Neural crest cell (in vitro differentiated cells): ENCODE measurements around the gene SERPINE3. TPM values are rescaled to one million over a fixed set of nuclear protein-coding genes. Genes with fewer than 3 reads are reported as not detected.

ENCODE experiments used
- DNase-seq: peaks from one replicate; pipeline ENCODE4 v3.0.0; 2021; ENCODE audit warnings: low read depth, mixed read lengths, low spot score
- H3K27ac Mint-ChIP-seq: one replicate; pipeline ENCODE4 v1.8.0; 2021; ENCODE audit warnings: mild to moderate bottlenecking, mixed read lengths; ENCODE audit not compliant: unreplicated experiment
- H3K27me3 Mint-ChIP-seq: 2 replicates; pipeline ENCODE4 v1.8.0; 2021; ENCODE audit warnings: low read depth, mild to moderate bottlenecking, mixed read lengths
- H3K36me3 Mint-ChIP-seq: 2 replicates; pipeline ENCODE4 v1.8.0; 2021; ENCODE audit warnings: low read depth, mild to moderate bottlenecking, mixed read lengths
- H3K4me1 Mint-ChIP-seq: 2 replicates; pipeline ENCODE4 v1.8.0; 2021; ENCODE audit warnings: mixed read lengths
- H3K4me3 Mint-ChIP-seq: one replicate; pipeline ENCODE4 v1.8.0; 2021; ENCODE audit warnings: mild to moderate bottlenecking, mixed read lengths
- H3K9me3 Mint-ChIP-seq: 2 replicates; pipeline ENCODE4 v1.8.0; 2021; ENCODE audit warnings: mixed read lengths
- long read RNA-seq: library from polyadenylated mRNA; unstranded; transcript quantifications from one replicate; pipeline ENCODE4 v2.0.0, GENCODE V29; 2020
- total RNA-seq: library from RNA; stranded (reverse); gene quantifications from 2 replicates; pipeline ENCODE4 v1.2.1, GENCODE V29; 2021
- TF ChIP-seq, protein P1 (sequence below): fragments of 200-600 bp; sonication (generic); conservative IDR thresholded peaks from 2 replicates; pipeline ENCODE4 v1.5.0; 2021; ENCODE audit warnings: antibody characterized with exemption, mild to moderate bottlenecking

SERPINE3 gene
- not detected in 2 replicates for total RNA-seq
- long read RNA-seq, partial matches to known transcripts: 0 of 2 reads
- long read RNA-seq, other reads (novel, unspliced or antisense): 2 of 2 reads

DNA sequence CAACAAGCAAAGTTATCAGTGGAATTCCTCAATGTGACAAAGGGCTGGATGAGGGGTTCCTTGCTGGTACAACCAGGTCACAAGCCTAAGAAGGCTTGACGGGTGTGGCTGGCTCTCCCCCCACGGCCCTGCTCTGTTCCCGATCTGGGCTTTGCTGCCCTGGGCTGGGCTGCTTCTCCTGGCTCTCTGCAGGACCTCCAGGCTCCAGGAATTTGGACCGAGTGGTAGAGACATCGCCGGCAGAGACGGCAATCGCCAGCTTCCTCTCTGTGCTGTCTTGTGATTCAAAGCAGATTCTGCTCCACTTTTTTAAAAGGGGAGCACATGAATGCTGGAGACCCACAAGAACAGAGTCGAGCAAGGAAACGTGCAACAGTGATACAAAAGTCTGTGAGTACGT lies at the start of gene SERPINE3:
Gene SERPINE3 (plus strand): TSS at position 338 of the 400 bp plus-strand sequence. CDS start 1,401 bp downstream, outside the sequence.
- TF ChIP-seq, protein P1, sequence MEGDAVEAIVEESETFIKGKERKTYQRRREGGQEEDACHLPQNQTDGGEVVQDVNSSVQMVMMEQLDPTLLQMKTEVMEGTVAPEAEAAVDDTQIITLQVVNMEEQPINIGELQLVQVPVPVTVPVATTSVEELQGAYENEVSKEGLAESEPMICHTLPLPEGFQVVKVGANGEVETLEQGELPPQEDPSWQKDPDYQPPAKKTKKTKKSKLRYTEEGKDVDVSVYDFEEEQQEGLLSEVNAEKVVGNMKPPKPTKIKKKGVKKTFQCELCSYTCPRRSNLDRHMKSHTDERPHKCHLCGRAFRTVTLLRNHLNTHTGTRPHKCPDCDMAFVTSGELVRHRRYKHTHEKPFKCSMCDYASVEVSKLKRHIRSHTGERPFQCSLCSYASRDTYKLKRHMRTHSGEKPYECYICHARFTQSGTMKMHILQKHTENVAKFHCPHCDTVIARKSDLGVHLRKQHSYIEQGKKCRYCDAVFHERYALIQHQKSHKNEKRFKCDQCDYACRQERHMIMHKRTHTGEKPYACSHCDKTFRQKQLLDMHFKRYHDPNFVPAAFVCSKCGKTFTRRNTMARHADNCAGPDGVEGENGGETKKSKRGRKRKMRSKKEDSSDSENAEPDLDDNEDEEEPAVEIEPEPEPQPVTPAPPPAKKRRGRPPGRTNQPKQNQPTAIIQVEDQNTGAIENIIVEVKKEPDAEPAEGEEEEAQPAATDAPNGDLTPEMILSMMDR: no peak
- no peak within 1 kb of the TSS for H3K27ac Mint-ChIP-seq
- no peaks in the 10 kb centered on the region for H3K36me3 Mint-ChIP-seq
- peaks cover 27% of the 10 kb centered on the region for H3K27me3 Mint-ChIP-seq
- H3K4me1 Mint-ChIP-seq: no peaks in the 10 kb centered on the region
- no peak for DNase-seq
- no peak within 1 kb of the TSS for H3K4me3 Mint-ChIP-seq
- no peaks in the 10 kb centered on the region for H3K9me3 Mint-ChIP-seq

DNA sequence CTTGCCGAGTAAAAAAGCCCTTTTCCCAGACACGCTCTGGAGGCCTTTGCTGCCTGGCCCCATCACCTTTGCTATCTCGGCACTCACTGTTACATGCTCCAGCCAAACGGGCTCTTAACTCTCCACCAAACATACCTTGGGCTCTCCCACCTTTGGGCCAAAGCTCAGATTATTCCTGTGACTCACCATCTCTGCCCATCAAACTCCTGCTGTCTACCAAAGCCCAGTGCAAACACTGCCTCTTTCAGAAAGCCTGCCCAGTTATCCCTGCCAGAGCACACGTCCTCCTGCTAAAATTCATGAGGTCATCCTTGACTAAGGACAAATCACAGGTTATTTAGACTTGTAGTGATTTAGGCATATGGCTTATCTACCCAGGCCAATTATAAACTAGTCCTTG lies 48.1 kb upstream of the SERPINE3 start:
- no peak for DNase-seq
- Mint-ChIP-seq H3K36me3 (no peaks in the 10 kb centered on the region), H3K27ac (no peak overlapping the region), H3K9me3 (no peaks in the 10 kb centered on the region), H3K4me1 (no peaks in the 10 kb centered on the region), H3K4me3 (no peak overlapping the region), H3K27me3 (no peaks in the 10 kb centered on the region)
- TF ChIP-seq, protein P1: no peak

DNA sequence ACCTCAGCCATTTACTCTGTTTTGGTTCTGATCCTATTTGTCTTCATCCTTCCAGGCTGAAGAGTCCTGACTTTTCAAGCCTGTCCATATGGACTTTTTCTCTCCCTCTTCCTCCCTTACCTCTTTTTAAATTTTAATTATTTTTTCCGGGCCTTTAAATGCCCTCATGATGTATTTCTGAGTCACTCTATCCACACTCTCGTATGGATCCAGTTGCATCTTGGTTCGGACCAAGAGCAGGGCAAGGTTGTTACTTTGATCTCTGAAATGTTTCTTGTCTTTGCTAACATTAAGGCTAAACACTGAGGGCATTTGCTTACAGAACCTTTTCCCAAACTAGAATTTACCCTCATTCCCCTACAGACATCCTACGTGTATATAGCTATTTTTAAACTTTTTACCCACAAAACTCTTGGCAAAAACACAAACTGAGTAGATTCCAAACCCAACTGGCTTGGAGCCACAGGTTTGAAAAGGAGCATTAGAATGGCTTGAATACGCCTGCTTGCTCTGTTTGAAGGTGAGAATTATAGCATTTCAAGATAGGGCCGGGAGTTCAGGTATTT lies 47.4 kb upstream of the SERPINE3 start:
- H3K27ac Mint-ChIP-seq: no peak overlapping the region
- no peak for DNase-seq
- no peaks in the 10 kb centered on the region for H3K4me1 Mint-ChIP-seq
- no peaks in the 10 kb centered on the region for H3K27me3 Mint-ChIP-seq
- H3K4me3 Mint-ChIP-seq: no peak overlapping the region
- TF ChIP-seq, protein P1: no peak
- no peaks in the 10 kb centered on the region for H3K36me3 Mint-ChIP-seq
- H3K9me3 Mint-ChIP-seq: no peaks in the 10 kb centered on the region

DNA sequence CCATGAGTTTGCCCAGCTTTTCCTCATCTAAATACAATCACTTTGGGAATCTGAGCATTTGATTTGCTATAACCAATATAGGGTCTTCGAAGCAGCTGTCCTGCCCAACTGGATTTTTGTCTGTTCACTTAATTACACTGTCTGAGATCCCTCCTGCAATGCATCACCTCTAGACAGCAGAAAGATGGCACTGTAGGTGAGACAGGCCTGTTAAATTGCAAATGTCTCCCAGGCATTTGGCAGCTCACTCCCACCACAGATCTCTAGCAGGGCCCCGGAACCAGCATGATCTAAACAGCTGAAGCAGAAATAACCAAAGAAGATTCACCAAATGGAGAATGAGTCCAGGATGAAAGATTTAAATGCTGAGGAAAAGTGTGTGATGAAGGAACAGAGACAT lies 41.9 kb upstream of the SERPINE3 start:
- no peaks in the 10 kb centered on the region for H3K9me3 Mint-ChIP-seq
- TF ChIP-seq, protein P1: no peak
- DNase-seq: no peak
- no peaks in the 10 kb centered on the region for H3K27me3 Mint-ChIP-seq
- H3K4me1 Mint-ChIP-seq: no peaks in the 10 kb centered on the region
- no peak overlapping the region for H3K4me3 Mint-ChIP-seq
- no peaks in the 10 kb centered on the region for H3K36me3 Mint-ChIP-seq
- H3K27ac Mint-ChIP-seq: no peak overlapping the region

DNA sequence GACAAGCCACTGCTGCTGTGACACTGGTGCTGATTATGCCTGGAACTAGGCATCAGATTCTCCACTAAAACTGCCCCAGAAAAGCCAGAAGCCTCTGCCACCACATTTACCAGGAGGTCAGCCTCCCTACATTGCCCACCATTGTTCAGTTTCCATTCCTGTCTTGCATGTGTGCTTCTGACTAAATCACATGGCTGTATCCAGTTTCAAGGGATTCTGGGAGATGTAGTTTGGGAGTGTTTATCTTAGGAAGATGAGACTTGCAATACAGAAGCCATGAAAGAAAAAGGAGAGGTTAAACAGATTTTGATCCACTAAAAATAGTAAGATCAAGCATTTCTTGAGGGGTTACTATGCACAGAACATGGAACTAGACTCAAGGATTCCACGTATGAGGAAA lies 40.7 kb upstream of the SERPINE3 start:
- H3K4me1 Mint-ChIP-seq: no peaks in the 10 kb centered on the region
- H3K27me3 Mint-ChIP-seq: no peaks in the 10 kb centered on the region
- H3K27ac Mint-ChIP-seq: no peak overlapping the region
- H3K36me3 Mint-ChIP-seq: no peaks in the 10 kb centered on the region
- no peak for DNase-seq
- TF ChIP-seq, protein P1: no peak
- no peak overlapping the region for H3K4me3 Mint-ChIP-seq
- no peaks in the 10 kb centered on the region for H3K9me3 Mint-ChIP-seq
